COLO668 (cell line): ENCODE measurements around the gene MAP1LC3B.

Experiments used
- DNase-seq: peaks from one replicate; lab custom pipeline; 2025; ENCODE audit not compliant: unreplicated experiment; lab: John Stamatoyannopoulos, UW

Gene MAP1LC3B

DNA sequence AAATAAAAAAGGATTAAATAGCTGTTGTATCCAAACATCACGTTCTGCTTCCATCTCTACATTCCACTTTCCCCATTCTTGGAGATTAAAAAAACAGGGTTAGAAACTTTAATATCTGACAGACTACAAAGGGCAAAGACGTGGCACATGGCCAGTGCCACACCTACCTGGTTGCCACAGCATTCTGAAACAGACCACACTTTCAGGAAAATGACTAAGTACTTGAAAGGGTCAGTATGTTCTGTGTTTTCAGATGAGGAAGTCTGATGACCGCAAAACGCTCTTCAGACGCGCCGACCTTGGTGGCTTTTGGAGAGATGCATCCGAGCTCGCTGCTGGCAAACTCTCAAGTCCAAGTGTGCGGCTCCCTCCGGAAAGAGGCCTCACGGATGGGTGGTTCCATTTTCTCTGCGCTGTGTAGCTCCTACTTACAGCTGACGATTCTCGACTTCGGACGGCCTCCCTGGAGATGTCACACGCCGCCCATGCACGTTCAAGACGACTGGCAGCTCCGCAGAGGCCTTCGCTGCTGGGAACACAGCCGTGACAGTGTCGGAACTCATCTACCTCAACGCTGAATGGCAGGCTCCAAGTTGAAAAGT is 15.5 kb downstream of the MAP1LC3B start:
- no peak for DNase-seq

DNA sequence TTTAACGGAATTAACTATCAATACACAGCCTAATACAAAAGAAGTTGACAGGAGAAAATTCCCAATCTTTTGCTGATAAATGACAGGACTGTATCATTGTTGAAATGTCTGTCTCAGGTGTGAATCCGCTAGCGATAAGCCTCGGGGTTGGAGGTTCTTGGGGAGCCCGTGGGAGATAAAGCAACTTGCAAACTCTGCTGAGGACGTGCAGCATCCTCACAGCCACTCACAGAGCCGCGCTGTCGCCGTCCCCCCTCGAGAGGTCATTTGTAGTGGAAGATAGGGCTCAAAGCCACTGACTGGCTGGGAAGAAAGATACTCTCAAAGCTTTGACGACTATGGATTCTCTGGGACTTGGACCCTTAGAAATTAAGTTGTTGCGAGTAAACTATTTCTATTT is 17.0 kb downstream of the MAP1LC3B start:
- DNase-seq = no peak

DNA sequence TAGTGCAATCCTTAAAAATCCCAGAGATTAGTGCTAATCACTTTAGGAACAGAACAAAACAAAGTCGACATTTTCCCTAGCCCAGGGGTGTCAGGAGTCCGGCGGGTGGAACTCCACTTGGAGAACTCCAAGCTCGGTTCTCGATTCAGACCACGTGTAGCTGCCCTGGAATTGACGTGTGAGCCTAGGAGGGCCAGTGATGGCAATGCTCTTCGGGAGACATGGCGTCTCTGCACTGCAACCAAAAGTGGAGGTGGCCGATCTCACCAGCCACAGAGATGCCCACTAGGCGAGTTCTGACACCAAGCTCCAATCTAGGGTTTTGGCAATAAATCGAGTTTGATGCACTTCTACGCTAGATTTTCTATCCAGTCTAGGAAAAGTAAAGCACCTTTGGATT is 17.6 kb downstream of the MAP1LC3B start:
- no peak for DNase-seq

DNA sequence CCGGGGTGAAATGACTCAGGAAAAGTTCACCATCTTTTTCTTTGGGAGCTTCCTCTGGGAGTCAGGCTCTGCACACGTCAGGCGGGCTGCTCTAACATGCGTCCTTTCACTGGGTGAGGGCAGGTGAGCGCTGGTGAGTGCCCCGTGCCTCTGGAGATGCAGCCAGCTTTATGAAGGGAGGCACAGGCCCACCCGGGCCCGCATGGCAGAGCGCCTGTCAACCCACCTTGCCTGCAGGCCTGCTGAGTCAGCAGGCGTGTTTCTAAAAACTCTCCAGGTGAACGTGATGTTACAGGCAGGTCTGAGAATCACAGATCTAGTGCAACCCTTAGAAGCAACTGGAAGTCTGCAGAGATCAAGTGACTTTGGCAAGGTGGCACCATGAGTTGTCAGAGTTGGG is 18.4 kb downstream of the MAP1LC3B start:
- no peak for DNase-seq

DNA sequence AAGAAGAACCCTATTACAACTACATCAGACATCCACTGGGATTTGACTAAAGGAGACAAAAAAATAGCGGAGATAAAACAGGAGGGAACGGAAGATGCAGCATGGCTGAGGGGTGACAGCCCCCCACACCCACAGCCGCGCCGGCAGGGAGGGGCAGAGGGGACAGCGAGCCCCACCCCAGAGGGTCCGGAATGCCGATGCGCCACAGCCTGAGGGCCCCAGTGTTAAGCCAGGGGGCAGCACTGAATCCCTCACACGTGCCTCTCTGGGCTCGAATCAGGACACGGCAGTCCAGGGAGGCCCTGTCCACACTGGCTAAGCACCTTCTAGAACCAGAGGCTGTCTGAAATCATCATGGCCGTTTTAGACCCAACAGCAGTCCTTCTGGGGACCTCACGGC is 18.8 kb downstream of the MAP1LC3B start:
- no peak for DNase-seq

DNA sequence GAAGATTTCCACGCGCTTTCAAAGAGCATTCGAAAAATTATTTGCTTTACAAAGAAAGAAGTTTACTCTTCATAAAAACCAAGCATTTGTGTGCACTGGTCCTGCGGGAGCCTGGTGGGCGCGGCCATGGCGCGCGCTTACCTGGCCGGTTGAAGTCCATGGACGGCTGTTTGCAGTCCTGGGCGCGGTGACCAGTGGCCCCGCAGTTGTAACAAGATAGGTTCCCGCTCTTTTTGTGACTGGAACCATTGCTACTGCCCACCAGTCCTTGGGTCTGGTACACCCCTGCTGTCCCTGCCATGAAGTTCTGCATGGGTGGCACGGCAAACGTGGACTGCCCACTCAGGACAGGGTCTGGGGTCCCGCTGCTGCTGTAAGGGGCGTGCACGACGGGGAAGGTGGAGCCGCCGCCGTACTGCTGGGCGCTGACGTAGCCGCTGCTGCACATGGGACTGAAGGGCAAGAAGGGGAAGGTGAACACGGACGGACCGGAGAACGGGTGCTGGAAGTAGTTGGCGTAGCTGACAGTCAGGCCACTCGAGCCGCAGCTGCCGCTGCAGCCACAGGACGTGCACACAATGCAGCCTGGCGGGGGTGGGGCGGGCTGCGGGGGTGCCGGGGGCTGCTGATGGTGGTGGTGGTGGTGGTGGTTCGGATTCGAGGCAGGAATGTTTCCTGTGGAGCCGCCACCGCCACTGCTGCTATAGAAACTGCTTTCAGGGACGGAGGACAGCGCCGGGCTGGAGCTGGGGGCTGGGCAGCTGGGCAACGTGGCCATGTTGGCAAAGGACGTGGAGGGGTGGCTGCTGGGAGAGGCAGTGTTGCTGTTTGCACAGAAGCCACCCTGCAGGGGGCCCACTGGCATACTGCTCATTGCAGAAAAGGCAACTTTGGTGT is 19.5 kb downstream of the MAP1LC3B start:
- no peak for DNase-seq

DNA sequence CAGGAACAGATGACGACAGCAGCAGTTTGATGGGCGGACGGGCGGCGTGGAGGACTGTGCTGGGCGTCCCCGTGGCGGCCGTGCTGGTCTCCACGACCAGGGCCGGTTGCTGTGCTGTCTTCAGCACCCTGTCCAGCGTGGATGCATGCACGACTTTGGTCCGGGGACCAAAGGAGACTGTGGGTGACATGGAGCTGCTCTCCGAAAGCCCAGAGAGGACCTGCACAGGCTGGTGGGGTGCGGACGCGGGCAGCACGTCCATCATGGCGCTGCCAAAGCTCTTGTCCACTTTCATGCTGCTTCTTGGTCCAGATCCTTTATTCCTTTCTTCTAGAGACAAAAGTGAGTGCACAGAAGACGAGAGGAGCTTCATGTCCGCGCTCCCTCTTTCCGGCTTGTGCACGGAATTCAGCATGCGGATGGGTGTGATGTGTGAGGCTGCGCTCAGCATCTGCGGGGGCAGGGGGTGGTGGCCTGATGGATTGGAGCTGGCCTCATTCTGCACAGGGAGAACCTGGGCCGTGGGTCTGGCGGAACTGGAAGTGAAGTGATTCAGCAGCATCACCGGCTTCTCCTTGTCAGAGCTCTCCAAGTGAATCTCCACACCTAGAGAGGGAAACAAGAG is 20.3 kb downstream of the MAP1LC3B start:
- DNase-seq = no peak

DNA sequence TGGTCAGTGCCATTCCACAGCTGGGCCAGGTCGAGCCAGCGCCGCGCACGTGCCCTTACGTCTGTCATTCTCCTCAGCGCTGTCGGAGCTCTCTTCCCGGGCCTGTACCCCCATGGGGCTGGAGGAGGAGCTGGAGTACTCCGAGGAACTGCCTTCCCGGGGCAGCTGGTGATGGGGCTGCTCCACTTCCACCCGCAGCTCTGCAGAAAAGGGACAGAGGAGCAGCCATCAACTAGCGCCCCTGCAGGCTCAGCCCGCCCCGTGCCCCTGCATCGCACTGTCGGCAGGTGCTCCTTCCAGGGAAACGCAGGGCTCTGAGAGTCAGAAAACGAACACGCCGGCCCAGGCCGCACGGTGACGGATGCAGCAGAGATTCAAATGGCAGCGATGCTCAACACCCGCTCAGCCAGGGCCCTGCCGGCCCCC is 20.9 kb downstream of the MAP1LC3B start:
- DNase-seq = no peak

DNA sequence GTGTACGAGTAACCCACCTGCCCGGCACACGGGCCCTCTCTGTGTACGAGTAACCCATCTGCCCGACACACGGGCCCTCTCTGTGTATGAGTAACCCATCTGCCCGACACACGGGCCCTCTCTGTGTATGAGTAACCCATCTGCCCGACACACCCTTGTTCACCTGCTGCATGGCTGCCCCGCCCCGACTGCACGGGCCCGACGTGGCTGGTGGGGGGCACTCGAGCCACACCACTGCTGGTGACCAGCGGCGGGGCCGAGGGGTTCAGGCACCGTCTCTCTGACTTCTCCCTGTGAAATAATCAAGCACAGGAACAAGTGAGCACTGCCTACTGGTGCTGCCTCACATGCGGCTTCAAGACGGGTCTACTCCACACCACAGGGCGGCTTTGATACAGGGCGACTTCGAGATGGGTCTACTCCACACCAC is 22.1 kb downstream of the MAP1LC3B start:
- no peak for DNase-seq

DNA sequence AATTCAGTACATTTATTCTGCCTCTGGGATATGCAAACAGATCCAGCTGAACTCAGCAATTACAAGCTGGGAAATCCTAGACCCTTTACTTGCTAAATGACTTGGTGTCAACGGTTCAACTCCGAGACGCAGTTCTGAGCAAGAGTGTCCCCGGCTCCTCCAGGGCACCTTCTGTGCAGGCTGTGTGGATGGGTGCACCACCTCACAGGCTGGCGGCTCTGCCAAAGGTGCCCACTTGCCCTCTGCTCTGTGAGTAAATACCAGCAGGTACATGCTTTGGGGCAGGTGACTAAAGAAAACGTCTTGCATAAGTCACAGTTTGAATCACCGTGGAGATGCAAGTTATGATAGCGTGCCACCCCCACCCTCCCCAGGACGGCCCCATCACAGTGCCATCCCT is 23.3 kb downstream of the MAP1LC3B start:
- no peak for DNase-seq

DNA sequence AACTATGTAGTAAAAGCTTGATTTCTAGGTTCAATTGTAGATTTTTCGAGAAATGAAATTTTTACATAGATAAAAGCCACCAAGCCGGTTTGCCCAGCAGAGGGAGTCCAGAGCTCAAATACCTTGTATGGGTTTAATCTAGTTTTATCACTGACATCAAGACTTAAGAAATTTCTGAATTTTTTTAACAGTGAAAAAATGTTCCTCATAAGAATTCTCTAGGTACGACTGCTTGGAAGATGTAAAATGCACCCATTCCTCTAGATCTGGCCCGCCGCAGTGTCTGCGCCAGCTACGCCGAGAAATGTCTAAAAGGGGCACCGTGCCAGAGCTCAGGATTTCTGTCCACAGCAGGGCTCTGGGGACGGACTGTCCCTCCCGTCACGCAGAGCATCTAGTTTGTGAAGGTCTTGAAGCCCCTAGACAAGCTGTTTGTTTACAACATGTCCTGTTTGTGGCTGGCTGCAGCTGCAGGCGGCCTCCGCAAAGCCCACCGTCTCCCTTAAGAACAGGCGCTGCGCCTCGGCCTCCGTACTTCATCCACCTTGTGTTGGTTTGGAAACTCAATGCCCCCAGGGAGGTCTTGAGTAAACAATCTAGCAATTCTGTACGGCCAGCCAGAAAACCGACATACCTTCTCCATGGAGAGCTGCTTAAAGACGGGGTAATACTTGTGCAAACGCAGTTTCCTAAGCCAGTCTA is 24.8 kb downstream of the MAP1LC3B start:
- DNase-seq = peak; percentile 9

DNA sequence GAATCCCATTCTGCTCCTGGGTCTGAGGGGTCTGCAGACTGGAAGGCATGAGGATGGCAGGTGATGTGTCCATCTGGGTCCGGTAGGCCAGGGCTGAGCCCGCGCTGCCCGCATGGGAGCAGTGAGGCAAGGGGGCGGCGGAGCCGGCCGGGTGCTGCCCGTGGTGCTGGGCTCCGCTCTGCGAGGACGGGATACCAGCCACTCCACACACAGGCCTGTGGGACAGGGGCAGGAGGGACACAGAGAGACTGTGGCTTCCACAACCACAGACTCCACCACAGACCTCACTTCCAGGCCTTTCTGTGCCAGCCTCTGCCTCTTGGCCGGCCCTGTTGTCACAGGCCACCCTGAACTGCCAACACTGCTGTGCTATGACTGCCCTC is 25.4 kb downstream of the MAP1LC3B start:
- DNase-seq = no peak

DNA sequence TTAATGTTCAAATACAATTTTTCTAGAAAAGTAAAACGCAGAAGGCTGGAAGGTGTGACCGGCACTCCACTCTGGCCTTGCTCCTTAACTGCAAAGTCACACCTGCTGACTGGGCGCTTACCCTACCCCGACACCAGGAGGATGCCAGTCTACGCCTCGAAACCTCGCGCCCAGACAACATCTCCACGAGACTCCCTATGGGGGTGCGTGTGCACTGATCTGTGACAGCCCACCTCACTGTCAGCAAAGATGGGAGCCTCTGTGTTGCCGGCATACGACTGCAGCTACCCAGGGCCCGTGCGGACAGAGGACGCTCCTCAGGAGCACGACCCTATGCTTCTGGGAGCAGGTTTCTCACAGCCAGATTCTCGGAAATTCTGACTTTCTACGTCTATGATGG is 26.1 kb downstream of the MAP1LC3B start:
- DNase-seq = no peak

DNA sequence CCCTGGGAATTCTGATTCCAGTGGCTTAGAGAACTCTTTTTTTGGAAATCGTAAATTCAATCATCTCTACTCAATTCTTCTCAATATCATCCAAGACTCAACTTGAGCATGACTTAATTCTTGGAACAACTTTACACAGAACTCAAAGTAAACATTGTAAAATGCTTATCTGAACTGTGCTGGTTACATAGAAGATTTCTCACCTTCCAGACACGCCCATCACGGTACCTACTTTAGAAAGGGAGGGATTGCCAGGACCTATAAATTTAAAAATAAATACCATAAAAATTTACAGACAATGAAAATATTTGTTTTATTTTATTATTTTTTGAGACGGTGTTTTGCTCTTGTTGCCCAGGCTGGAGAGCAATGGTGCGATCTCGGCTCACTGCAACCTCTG is 26.5 kb downstream of the MAP1LC3B start:
- DNase-seq = no peak

DNA sequence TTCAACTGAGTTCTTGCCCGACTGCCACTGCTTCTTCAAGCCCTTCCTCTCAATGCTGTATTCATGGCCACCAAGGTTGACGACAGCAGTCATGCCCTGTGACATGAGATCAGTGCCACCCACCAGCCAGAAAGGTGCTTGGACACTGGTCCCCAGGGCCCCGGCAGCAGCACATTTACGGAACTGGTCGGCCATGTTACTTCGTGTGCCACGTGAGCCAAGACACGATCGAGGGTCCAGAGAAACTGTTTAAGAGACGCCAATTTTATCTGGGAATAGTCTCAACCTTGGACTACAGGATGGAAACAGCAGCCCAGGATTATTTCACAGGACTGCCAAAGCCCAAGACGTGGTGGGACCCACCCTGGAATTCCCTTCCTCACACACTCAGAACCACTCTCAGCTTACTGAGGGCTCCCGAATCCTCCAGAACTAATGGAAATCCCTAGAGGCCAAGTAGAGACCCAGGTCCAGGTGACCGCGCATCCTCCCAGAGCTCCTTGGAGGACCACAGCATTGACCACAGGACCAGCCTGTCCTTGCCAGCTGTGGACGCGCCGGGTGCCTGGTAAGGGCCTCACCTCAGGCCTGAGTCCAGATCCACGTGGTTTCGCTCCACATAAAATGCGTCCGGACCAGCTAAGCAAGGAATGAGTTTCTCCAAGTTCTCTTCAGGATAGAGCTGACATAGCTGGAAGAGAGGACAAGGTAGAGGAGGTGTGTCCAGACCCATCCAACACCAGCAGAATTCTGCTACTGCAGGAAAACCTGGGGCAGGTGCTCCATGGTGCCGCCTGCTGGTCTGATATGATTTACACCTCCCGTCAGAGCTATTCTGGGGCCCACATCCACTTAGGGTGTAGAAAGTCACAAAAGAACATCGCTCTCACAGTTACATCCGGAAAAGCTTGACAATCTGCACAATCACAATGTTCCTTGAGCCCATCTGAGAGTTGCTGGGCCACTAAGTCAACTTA is 28.2 kb downstream of the MAP1LC3B start:
- no peak for DNase-seq

DNA sequence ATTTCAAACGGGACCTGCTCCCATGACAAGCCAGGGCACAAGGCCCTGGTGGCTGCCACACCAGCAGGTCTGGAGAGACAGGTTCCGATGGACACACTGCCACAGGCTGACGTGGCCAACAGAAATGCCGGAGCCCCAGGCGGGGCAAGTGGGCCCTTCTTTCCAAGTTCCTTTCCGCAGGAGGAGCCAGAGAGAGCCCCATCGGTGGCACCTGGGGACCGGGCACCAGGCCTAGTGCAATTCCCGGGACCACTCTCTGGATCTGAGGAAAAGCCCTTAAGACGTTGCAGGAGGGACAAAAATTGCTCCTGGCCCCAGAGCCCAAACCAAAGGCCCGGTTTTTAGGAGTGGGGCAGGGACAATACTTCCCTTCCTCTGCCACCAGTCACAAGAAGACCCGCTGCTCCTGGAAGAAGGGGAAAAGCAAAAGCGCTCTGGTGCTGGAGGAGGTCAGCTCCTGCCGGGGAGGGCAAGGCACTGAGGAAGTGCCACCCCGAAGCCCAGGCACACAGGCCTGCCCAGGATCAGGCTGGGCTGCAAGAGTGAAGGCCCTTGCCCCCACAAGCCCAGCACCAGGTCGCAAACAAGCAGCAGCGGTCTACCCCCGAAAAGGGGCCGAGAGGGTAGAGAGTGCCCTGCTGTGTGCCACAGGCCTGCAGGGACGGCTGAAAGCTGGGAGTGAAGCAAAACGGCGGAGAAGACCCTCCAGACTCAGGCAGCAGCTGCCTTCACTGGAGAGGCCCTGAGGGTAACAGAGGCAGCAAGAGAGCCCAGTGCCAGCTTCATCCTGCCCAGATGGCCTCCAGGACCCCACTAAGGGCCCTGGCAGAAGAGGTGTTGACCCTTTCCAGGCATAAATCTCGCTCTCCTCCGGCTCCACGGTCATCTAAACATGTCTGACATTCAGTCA is 29.1 kb downstream of the MAP1LC3B start:
- DNase-seq = no peak

DNA sequence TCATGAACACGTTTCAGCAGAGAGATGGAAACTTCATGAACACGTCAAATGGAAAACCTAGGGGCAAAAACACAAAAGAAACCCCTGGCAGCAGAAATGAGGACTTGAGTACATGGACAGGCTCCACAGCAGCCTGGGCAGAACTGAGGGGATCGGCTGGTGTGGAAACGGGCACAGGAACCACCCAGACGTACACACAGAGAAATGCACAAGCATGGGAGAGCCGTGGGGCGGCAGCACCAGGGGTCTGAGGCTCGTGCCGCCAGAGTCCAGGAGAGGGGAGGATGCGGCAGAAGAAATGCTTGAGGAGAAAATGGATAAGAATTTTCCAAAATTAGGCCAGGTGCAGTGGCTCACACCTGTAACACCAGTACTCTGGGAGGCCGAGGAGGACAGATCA is 30.0 kb downstream of the MAP1LC3B start:
- DNase-seq = no peak

DNA sequence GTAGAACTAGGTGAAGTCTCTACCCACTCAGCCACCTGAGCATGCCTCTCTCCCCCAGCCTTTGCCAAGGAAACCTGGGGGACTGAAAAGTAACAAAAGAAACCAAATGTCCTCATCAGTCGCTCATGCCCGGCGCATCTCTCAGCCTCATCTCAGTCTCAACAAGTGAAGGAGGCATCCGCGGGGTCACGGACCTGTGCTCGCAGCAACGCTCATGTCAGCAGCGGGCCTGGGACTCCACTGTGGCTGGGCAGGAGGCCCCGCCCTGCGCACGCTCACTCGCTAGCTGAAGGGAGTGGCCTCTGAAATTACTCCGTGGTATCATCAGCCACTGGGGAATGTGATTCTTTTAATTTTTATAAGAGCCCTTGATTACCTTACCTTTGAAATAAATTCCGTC is 31.3 kb downstream of the MAP1LC3B start:
- no peak for DNase-seq

DNA sequence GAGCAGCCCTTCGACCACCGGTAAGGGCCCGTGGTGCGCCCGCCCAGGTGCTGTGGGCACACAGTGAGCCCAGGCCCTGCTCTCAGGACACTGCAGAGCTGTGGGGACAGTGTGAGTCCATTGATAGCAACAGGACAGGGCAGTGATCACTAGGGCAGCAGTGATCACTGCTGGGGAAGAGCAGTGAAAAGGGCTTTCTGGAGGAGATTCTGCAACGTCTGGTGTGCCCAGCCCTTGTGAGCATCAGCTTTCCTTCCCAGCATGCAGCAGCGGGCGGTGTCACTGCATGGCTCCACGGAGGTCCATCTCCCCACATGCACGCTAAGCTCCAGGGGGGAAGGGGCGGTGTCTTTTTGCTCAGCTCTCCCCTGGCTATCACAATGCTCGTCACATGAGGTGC is 32.1 kb downstream of the MAP1LC3B start:
- no peak for DNase-seq
